ENCODE data around the gene CHST8. TPM values are rescaled to one million over a fixed set of nuclear protein-coding genes. Genes with fewer than 3 reads are reported as not detected.

Gene CHST8
- total RNA-seq, 1 experiment from 2014 or later, result 33.5 TPM

DNA sequence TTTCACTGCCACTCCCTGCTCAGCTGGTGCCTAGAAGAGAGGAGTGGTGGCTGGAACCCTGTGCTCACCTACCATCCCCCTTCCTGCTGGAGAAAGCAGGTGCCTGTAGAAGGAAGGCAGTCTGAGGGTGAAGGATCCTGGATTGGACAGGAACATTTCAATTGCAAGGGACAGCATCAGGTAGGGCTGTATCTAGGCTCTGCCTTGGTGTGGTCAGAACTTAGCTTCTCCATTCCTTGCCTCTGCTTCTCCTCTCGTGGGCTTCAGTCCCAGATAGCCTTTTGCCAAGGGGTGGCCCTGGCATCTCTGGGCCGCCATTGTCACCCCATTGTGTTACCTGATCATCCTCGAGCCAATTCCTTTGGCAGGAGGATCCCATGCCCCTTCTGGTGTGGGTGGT lies 101.8 kb downstream of the CHST8 start:
- H3K4me3 Mint-ChIP-seq, result no peak overlapping the region
- peaks cover 3% of the 10 kb centered on the region; the same call in 1 of the 2 replicates for H3K36me3 Mint-ChIP-seq
- no peak for ATAC-seq
- H3K4me1 Mint-ChIP-seq, result peaks cover 2% of the 10 kb centered on the region
- TF ChIP-seq TP53 (CRISPR knock-in tag; IDR thresholded peaks at IDR 0.05) (no peak), GTF2I (CRISPR knock-in tag; conservative IDR thresholded peaks at IDR 0.05) (no peak), ELF4 (CRISPR knock-in tag; IDR thresholded peaks at IDR 0.05; ENCODE audit: low read depth) (no peak), NFE2L1 (CRISPR knock-in tag; IDR thresholded peaks at IDR 0.05) (no peak), ZNF263 (CRISPR knock-in tag; IDR thresholded peaks at IDR 0.05; ENCODE audit: low read depth) (no peak), GRHL2 (CRISPR knock-in tag; IDR thresholded peaks at IDR 0.05; ENCODE audit: insufficient replicate concordance, severe bottlenecking) (no peak), CBFB (CRISPR knock-in tag; IDR thresholded peaks at IDR 0.05; ENCODE audit: low read depth) (no peak), GABPB1 (CRISPR knock-in tag; IDR thresholded peaks at IDR 0.05) (no peak), PRRX2 (CRISPR knock-in tag; IDR thresholded peaks at IDR 0.05) (no peak), IRF2 (CRISPR knock-in tag; IDR thresholded peaks at IDR 0.05; ENCODE audit: borderline replicate concordance, low read depth) (no peak), TEAD4 (CRISPR knock-in tag; IDR thresholded peaks at IDR 0.05) (no peak), ETV6 (CRISPR knock-in tag; IDR thresholded peaks at IDR 0.05) (no peak), NR2C2 (CRISPR knock-in tag; IDR thresholded peaks at IDR 0.05) (no peak)
- TF ChIP-seq, protein P1, sequence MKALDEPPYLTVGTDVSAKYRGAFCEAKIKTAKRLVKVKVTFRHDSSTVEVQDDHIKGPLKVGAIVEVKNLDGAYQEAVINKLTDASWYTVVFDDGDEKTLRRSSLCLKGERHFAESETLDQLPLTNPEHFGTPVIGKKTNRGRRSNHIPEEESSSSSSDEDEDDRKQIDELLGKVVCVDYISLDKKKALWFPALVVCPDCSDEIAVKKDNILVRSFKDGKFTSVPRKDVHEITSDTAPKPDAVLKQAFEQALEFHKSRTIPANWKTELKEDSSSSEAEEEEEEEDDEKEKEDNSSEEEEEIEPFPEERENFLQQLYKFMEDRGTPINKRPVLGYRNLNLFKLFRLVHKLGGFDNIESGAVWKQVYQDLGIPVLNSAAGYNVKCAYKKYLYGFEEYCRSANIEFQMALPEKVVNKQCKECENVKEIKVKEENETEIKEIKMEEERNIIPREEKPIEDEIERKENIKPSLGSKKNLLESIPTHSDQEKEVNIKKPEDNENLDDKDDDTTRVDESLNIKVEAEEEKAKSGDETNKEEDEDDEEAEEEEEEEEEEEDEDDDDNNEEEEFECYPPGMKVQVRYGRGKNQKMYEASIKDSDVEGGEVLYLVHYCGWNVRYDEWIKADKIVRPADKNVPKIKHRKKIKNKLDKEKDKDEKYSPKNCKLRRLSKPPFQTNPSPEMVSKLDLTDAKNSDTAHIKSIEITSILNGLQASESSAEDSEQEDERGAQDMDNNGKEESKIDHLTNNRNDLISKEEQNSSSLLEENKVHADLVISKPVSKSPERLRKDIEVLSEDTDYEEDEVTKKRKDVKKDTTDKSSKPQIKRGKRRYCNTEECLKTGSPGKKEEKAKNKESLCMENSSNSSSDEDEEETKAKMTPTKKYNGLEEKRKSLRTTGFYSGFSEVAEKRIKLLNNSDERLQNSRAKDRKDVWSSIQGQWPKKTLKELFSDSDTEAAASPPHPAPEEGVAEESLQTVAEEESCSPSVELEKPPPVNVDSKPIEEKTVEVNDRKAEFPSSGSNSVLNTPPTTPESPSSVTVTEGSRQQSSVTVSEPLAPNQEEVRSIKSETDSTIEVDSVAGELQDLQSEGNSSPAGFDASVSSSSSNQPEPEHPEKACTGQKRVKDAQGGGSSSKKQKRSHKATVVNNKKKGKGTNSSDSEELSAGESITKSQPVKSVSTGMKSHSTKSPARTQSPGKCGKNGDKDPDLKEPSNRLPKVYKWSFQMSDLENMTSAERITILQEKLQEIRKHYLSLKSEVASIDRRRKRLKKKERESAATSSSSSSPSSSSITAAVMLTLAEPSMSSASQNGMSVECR (CRISPR knock-in tag; IDR thresholded peaks at IDR 0.05; ENCODE audit: borderline replicate concordance), result no peak
- TF ChIP-seq, protein P2, sequence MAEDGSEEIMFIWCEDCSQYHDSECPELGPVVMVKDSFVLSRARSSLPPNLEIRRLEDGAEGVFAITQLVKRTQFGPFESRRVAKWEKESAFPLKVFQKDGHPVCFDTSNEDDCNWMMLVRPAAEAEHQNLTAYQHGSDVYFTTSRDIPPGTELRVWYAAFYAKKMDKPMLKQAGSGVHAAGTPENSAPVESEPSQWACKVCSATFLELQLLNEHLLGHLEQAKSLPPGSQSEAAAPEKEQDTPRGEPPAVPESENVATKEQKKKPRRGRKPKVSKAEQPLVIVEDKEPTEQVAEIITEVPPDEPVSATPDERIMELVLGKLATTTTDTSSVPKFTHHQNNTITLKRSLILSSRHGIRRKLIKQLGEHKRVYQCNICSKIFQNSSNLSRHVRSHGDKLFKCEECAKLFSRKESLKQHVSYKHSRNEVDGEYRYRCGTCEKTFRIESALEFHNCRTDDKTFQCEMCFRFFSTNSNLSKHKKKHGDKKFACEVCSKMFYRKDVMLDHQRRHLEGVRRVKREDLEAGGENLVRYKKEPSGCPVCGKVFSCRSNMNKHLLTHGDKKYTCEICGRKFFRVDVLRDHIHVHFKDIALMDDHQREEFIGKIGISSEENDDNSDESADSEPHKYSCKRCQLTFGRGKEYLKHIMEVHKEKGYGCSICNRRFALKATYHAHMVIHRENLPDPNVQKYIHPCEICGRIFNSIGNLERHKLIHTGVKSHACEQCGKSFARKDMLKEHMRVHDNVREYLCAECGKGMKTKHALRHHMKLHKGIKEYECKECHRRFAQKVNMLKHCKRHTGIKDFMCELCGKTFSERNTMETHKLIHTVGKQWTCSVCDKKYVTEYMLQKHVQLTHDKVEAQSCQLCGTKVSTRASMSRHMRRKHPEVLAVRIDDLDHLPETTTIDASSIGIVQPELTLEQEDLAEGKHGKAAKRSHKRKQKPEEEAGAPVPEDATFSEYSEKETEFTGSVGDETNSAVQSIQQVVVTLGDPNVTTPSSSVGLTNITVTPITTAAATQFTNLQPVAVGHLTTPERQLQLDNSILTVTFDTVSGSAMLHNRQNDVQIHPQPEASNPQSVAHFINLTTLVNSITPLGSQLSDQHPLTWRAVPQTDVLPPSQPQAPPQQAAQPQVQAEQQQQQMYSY (CRISPR knock-in tag; IDR thresholded peaks at IDR 0.05), result no peak
- TF ChIP-seq, protein P3, sequence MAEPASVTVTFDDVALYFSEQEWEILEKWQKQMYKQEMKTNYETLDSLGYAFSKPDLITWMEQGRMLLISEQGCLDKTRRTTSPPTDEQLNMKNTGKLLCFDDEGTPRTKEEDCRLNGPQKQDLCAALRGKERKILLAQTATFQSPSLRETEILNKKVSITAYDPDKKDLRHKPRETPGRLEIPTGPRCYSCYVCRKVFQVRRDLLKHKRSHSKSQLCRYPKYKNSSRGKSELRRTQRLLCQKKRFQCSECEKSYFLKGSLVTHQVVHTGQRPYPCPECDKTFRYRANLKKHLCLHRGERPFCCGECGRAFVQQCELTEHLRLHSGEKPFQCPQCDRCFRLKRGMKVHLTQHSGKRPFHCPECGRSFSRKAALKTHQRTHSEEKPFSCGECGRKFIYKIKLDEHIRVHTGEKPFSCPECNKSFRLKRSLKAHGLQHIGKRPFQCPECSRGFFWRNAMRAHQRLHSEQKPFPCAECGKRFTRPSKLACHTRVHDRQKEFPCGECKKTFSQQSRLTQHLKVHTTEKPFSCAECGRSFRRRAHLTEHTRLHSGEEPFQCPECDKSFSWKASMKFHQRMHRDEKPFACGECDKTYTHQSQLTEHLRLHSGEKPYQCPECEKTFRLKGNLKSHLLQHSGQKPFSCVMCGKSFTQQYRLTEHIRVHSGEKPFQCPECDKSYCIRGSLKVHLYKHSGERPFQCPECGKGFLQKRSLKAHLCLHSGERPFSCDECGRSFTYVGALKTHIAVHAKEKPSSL (CRISPR knock-in tag; conservative IDR thresholded peaks at IDR 0.05), result no peak
- TF ChIP-seq, protein P4, sequence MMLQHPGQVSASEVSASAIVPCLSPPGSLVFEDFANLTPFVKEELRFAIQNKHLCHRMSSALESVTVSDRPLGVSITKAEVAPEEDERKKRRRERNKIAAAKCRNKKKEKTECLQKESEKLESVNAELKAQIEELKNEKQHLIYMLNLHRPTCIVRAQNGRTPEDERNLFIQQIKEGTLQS (CRISPR knock-in tag; conservative IDR thresholded peaks at IDR 0.05), result no peak
- TF ChIP-seq, protein P5, sequence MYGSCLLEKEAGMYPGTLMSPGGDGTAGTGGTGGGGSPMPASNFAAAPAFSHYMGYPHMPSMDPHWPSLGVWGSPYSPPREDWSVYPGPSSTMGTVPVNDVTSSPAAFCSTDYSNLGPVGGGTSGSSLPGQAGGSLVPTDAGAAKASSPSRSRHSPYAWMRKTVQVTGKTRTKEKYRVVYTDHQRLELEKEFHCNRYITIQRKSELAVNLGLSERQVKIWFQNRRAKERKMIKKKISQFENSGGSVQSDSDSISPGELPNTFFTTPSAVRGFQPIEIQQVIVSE (CRISPR knock-in tag; IDR thresholded peaks at IDR 0.05; ENCODE audit: borderline replicate concordance), result no peak
- TF ChIP-seq, protein P6, sequence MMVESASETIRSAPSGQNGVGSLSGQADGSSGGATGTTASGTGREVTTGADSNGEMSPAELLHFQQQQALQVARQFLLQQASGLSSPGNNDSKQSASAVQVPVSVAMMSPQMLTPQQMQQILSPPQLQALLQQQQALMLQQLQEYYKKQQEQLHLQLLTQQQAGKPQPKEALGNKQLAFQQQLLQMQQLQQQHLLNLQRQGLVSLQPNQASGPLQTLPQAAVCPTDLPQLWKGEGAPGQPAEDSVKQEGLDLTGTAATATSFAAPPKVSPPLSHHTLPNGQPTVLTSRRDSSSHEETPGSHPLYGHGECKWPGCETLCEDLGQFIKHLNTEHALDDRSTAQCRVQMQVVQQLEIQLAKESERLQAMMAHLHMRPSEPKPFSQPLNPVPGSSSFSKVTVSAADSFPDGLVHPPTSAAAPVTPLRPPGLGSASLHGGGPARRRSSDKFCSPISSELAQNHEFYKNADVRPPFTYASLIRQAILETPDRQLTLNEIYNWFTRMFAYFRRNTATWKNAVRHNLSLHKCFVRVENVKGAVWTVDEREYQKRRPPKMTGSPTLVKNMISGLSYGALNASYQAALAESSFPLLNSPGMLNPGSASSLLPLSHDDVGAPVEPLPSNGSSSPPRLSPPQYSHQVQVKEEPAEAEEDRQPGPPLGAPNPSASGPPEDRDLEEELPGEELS (CRISPR knock-in tag; IDR thresholded peaks at IDR 0.05), result no peak
- no peaks in the 10 kb centered on the region for H3K9me3 Mint-ChIP-seq
- no peaks in the 10 kb centered on the region for H3K27me3 Mint-ChIP-seq (ENCODE audit: low read depth)
- POLR2A ChIA-PET, result no interaction called here
- DNase-seq (ENCODE audit: low spot score), result no peak
- CTCF ChIA-PET, result interaction anchor here (0.9 kb wide), 1 partner anchor 13 kb away, joined by 3 read pairs; no protein-coding TSS in a partner anchor
- H3K27ac Mint-ChIP-seq, result no peak overlapping the region

Measured in WTC11 (cell line).